ENCODE results near the gene BMF. TPM values are rescaled to one million over a fixed set of nuclear protein-coding genes. Genes with fewer than 3 reads are reported as not detected.
A peak's percentile ranks its signal among the peaks of the same experiment; 100 is the strongest.

Gene BMF
- total RNA-seq, 3 donors from 2014 or later = 8.2 to 24.4 (median 9.3) TPM

DNA sequence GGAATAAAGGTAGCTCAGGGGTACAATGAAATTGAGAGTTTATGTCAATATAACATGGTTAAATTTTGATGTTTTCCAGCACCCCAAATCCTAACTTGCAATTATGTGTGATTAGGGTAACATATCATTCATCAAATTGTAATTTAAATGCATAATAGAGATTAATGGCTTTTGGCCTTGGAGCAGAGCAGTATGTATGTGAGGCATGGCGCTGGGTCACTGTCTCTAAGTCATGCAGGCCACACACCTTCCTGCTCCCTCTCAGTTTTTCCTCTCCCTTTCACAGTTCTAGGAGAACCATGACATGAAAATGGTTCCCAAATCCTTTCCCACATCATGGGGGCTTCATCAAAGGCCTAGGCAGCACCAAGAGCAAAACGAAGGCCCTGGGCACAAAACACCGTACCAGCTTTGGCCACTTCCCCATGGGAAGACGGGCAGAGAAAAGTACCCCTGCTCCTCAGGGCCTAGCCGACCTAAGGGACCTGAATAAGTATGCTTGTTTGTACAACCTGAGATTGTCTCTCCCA, 65.8 kb downstream of the BMF start:
- DNase-seq (ENCODE audit: low spot score in 2 of 2) = no peak
- no peak for TF ChIP-seq CTCF (IDR thresholded peaks at IDR 0.05)
- no peak for TF ChIP-seq POLR2A (IDR thresholded peaks at IDR 0.05)
- no peak for TF ChIP-seq POLR2AphosphoS5 (IDR thresholded peaks at IDR 0.05)

DNA sequence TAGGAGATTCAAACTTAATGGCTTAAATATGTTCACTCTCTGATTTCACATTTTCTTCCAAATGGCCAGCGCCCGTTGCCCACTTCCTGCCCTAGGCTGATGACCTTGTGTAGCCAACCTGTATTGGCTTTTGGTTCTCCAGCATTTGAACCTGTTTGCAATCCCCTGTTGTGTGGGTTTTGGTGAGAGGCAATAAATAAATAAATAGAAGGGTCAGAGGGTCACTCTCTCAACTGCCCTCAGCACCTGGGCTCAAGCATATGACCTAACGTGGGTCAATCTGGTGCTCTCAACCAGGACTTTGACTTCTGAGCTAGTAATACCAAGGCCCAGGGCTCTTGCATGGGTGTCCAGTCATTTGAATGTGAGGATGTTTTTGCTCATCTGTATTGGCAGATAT, 67.9 kb downstream of the BMF start:
- Histone ChIP-seq H3K9me3 (no peaks in the 10 kb centered on the region), H3K27me3 (no peaks in the 10 kb centered on the region), H3K4me1 (peaks cover 0 to 6% of the 10 kb centered on the region in 2 donors), H3K27ac (peak overlapping the region in 1 of 2 donors; percentile 8), H3K36me3 (peaks cover 3% of the 10 kb centered on the region), H3K4me3 (no peak overlapping the region)
- DNase-seq (ENCODE audit: low spot score in 2 of 2) = no peak
- intact Hi-C loops (cut with DNase I; ENCODE audit: low total_unique reads) = loop anchor here (10.0 kb wide), 1 partner anchor 234 kb away; no protein-coding TSS in a partner anchor
- no peak for TF ChIP-seq CTCF (IDR thresholded peaks at IDR 0.05)
- no peak for TF ChIP-seq POLR2AphosphoS5 (IDR thresholded peaks at IDR 0.05)
- no peak for TF ChIP-seq POLR2A (IDR thresholded peaks at IDR 0.05)

More for the DNA sequence above, 65.8 kb downstream of the BMF start:
- H3K36me3 ChIP-seq = no peaks in the 10 kb centered on the region
- no peak overlapping the region for H3K4me3 ChIP-seq
- intact Hi-C loops (cut with DNase I; ENCODE audit: low total_unique reads) = loop anchor here (10.0 kb wide), 1 partner anchor 232 kb away; no protein-coding TSS in a partner anchor
- no peak overlapping the region for H3K27ac ChIP-seq
- no peaks in the 10 kb centered on the region for H3K9me3 ChIP-seq
- H3K27me3 ChIP-seq = no peaks in the 10 kb centered on the region
- H3K4me1 ChIP-seq = peaks cover 0 to 9% of the 10 kb centered on the region in 2 donors

DNA sequence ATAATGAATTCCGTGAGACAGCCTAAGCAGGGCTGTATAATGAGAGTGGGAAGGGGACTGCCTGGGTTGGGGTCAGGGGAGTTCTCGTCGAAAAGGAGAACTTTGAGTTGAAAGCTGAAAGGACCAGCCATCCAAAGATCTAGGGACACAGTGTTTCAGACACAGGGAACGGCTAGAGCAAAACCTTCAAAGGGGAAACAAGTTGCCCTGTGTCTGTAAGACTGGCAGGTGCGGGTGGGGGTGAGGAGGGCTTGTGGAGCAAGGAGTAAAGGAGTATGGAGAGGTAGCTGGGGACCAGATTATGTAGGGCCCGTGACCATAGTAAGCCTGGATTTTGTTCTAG, 68.4 kb downstream of the BMF start:
- Histone ChIP-seq H3K36me3 (peaks cover 3% of the 10 kb centered on the region), H3K27me3 (no peaks in the 10 kb centered on the region), H3K4me3 (peak overlapping the region in 1 of 3 donors; percentile 98), H3K27ac (peak overlapping the region in 1 of 2 donors; percentile 8), H3K4me1 (peaks cover 0 to 6% of the 10 kb centered on the region in 2 donors), H3K9me3 (no peaks in the 10 kb centered on the region)
- TF ChIP-seq POLR2AphosphoS5 (IDR thresholded peaks at IDR 0.05) (no peak), CTCF (IDR thresholded peaks at IDR 0.05) (no peak), POLR2A (IDR thresholded peaks at IDR 0.05) (no peak)
- intact Hi-C loops (cut with DNase I; ENCODE audit: low total_unique reads) = loop anchor here (10.0 kb wide), 1 partner anchor 235 kb away; no protein-coding TSS in a partner anchor
- DNase-seq (ENCODE audit: low spot score in 2 of 2) = no peak

GRCh38 chr15:40038638-40039543, 69.8 kb downstream of the BMF start, which contains the start of gene SRP14:
TSS of gene SRP14 (minus strand) at chr15:40039181. CDS start at chr15:40039116, 65 bp downstream.
- peak within 1 kb of the TSS; percentile 77 to 98 (median 90) for H3K4me3 ChIP-seq
- TF ChIP-seq POLR2AphosphoS5 (IDR thresholded peaks at IDR 0.05) = peak; percentile 89 to 98 (median 94)
- peak; percentile 66 for TF ChIP-seq POLR2A (IDR thresholded peaks at IDR 0.05)
- TF ChIP-seq CTCF (IDR thresholded peaks at IDR 0.05) = peak; percentile 41 to 69 (median 58)
- H3K36me3 ChIP-seq = peaks cover 3% of the 10 kb centered on the region
- H3K9me3 ChIP-seq = no peaks in the 10 kb centered on the region
- H3K27me3 ChIP-seq = no peaks in the 10 kb centered on the region
- peak within 1 kb of the TSS; percentile 98 to 99 for H3K27ac ChIP-seq
- DNase-seq (ENCODE audit: low spot score in 2 of 2) = peak; percentile 90 to 93
- intact Hi-C loops (cut with DNase I; ENCODE audit: low total_unique reads) = no loop called here
- peaks cover 0 to 6% of the 10 kb centered on the region in 2 donors for H3K4me1 ChIP-seq

DNA sequence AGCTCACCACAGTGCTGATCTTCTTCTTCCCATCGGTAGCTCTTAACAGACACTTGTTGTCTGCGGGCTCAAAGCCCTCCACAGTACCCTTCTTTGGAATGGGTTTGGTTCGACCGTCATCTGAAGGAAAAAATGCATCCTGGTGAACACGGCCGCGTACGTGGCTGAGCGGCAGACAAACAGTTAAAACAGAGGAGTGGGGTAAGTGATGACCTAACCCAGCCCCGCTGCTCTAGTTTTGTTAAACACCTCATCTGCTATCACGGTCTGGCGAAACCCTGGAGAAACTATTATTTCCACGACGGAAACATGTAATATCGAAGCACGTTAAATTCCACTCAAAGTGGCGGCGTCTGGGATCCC, 70.4 kb downstream of the BMF start:
- peak overlapping the region; percentile 77 to 98 (median 90) for H3K4me3 ChIP-seq
- intact Hi-C loops (cut with DNase I; ENCODE audit: low total_unique reads) = no loop called here
- peaks cover 3% of the 10 kb centered on the region for H3K36me3 ChIP-seq
- peaks cover 0 to 6% of the 10 kb centered on the region in 2 donors for H3K4me1 ChIP-seq
- DNase-seq (ENCODE audit: low spot score in 2 of 2) = no peak
- H3K9me3 ChIP-seq = no peaks in the 10 kb centered on the region
- no peak for TF ChIP-seq POLR2AphosphoS5 (IDR thresholded peaks at IDR 0.05)
- no peak for TF ChIP-seq POLR2A (IDR thresholded peaks at IDR 0.05)
- no peak for TF ChIP-seq CTCF (IDR thresholded peaks at IDR 0.05)
- H3K27ac ChIP-seq = peak overlapping the region; percentile 98 to 99
- no peaks in the 10 kb centered on the region for H3K27me3 ChIP-seq

Measured in breast epithelium (tissue), 4 donors.